A673 (cell line): ENCODE results near the gene COMMD4. TPM values are rescaled to one million over a fixed set of nuclear protein-coding genes. Genes with fewer than 3 reads are reported as not detected.
"Not testable (repeated sequence)": the region's sequence is repeated elsewhere in the genome, so short reads cannot be mapped to it uniquely, and the experiment has no call there.

Experiments used
- BruUV-seq: library from RNA; stranded (reverse); fragments of 400-500 nt; replicated peaks from 2 replicates; lab custom pipeline; 2021; lab: Mats Ljungman, UMichigan
- CTCF ChIA-PET: fragments of 300-600 bp; sonication (Branson Sonifier 250); formaldehyde crosslinking; loops from one replicate; lab custom pipeline; 2022; ENCODE audit warnings: antibody characterized with exemption; lab: Charles Lee
- POLR2A ChIA-PET: fragments of 300-600 bp; sonication (Branson Sonifier 250); formaldehyde crosslinking; loops from one replicate; lab custom pipeline; 2022; ENCODE audit warnings: antibody characterized with exemption; ENCODE audit not compliant: low non-redundant PET; lab: Charles Lee
- DNase-seq: peaks from one replicate; pipeline ENCODE4 v3.0.0-alpha.2; 2015; ENCODE audit warnings: low spot score
- H3K27ac ChIP-seq: fragments of 200-600 bp; sonication (generic); 2 replicates; pipeline ENCODE4 v1.5.1; 2016; ENCODE audit warnings: mixed run types, low read depth, mild to moderate bottlenecking, mixed read lengths, antibody characterized with exemption, low read length; ENCODE audit not compliant: poor library complexity, severe bottlenecking
- H3K27me3 ChIP-seq: fragments of 200-600 bp; sonication (generic); replicated peaks from 2 replicates; pipeline ENCODE4 v1.6.1; 2017; ENCODE audit warnings: mixed run types, low read depth, mild to moderate bottlenecking, mixed read lengths, antibody characterized with exemption, low read length; ENCODE audit not compliant: insufficient read depth, poor library complexity
- H3K36me3 ChIP-seq: fragments of 200-600 bp; sonication (generic); 2 replicates; pipeline ENCODE4 v1.6.1; 2016; ENCODE audit warnings: mixed run types, mild to moderate bottlenecking, mixed read lengths, antibody characterized with exemption, low read length; ENCODE audit not compliant: insufficient read depth, poor library complexity, severe bottlenecking
- H3K4me1 ChIP-seq: fragments of 200-600 bp; sonication (generic); 2 replicates; pipeline ENCODE4 v1.6.1; 2017; ENCODE audit warnings: mixed run types, mild to moderate bottlenecking, mixed read lengths, antibody characterized with exemption, low read length; ENCODE audit not compliant: insufficient read depth, poor library complexity, severe bottlenecking
- H3K4me3 ChIP-seq: fragments of 200-600 bp; sonication (generic); 2 replicates; pipeline ENCODE4 v1.5.1; 2016; ENCODE audit warnings: low read depth, mixed run types, mild to moderate bottlenecking, mixed read lengths, low read length; ENCODE audit not compliant: poor library complexity, severe bottlenecking
- H3K9me3 ChIP-seq: fragments of 200-600 bp; sonication (generic); 2 replicates; pipeline ENCODE4 v1.6.1; 2016; ENCODE audit warnings: mixed run types, low read depth, mild to moderate bottlenecking, mixed read lengths, antibody characterized with exemption, low read length; ENCODE audit not compliant: poor library complexity, severe bottlenecking
- EZH2 ChIP-seq: fragments of 200-600 bp; sonication (generic); IDR thresholded peaks from 2 replicates; pipeline ENCODE4 v1.6.1; 2017; ENCODE audit warnings: borderline replicate concordance, low read depth, mild to moderate bottlenecking, mixed read lengths, antibody characterized with exemption, low read length; ENCODE audit not compliant: poor library complexity, severe bottlenecking
- intact Hi-C: fragments of 100-400 bp; cut with micrococcal nuclease; formaldehyde crosslinking; loops from one replicate; pipeline ENCODE4 v1.10.0; 2022; ENCODE audit not compliant: unreplicated experiment
- total RNA-seq: library from RNA; stranded (reverse); gene quantifications from 2 replicates; pipeline ENCODE4 v1.2.3, GENCODE V29; 2021
- TF ChIP-seq, protein P1 (sequence below): fragments of 300-800, 200-600 bp; sonication (generic); conservative IDR thresholded peaks from 2 replicates; pipeline ENCODE4 v1.5.1; 2017; ENCODE audit warnings: low read depth, mild to moderate bottlenecking, antibody characterized with exemption, low read length, moderate library complexity, mixed read lengths

Gene COMMD4
- total RNA-seq, 1 experiment from 2014 or later: 109 TPM

DNA sequence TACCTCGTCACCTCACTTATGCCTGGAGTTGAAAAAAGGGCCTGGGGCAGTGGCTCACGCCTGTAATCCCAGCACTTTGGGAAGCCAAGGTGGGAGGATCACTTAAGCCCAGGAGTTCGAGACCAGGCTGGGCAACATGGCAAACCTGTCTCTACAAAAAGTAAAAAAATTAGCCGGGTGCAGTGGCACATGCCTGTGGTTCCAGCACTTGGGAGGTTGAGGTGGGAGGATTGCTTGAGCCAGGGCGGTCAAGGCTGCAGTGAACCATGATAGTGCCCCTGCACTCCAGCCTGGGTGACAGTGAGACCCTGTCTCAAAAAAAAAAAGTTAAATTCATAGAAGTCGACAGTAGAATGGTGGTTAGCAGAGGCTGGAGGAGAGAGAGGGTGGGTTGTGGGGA lies 6.4 kb downstream of the COMMD4 start:
- H3K9me3 ChIP-seq: no peaks in the 10 kb centered on the region
- intact Hi-C loops: no loop called here
- no peak overlapping the region for H3K4me3 ChIP-seq
- H3K27me3 ChIP-seq: no peaks in the 10 kb centered on the region
- POLR2A ChIA-PET: no interaction called here
- BruUV-seq: no TSS peak
- TF ChIP-seq EZH2: no peak
- TF ChIP-seq, protein P1, sequence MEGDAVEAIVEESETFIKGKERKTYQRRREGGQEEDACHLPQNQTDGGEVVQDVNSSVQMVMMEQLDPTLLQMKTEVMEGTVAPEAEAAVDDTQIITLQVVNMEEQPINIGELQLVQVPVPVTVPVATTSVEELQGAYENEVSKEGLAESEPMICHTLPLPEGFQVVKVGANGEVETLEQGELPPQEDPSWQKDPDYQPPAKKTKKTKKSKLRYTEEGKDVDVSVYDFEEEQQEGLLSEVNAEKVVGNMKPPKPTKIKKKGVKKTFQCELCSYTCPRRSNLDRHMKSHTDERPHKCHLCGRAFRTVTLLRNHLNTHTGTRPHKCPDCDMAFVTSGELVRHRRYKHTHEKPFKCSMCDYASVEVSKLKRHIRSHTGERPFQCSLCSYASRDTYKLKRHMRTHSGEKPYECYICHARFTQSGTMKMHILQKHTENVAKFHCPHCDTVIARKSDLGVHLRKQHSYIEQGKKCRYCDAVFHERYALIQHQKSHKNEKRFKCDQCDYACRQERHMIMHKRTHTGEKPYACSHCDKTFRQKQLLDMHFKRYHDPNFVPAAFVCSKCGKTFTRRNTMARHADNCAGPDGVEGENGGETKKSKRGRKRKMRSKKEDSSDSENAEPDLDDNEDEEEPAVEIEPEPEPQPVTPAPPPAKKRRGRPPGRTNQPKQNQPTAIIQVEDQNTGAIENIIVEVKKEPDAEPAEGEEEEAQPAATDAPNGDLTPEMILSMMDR: no peak
- CTCF ChIA-PET: no interaction called here
- no peak overlapping the region for H3K27ac ChIP-seq
- no peak for DNase-seq
- no peaks in the 10 kb centered on the region for H3K36me3 ChIP-seq
- peaks cover 4% of the 10 kb centered on the region for H3K4me1 ChIP-seq

DNA sequence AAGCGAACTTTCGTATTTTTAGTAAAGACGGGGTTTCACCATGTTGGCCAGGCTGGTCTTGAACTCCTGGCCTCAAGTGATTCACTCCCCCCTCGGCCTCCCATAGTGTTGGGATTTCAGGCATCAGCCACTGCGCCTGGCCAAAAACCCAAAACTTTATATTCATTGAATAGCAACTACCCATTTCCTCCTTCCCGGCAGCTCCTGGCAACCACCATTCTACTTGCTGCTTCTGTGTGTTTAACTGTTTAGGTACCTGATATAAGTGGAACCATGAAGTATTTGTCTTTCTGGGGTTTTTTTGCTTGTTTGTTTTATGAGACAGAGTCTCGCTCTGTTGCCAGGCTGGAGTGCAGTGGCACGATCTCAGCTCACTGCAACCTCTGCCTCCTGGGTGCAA lies 8.1 kb downstream of the COMMD4 start:
- H3K9me3 ChIP-seq, CTCF ChIA-PET, H3K4me1 ChIP-seq, BruUV-seq, intact Hi-C loops, H3K4me3 ChIP-seq, H3K27ac ChIP-seq, H3K36me3 ChIP-seq, H3K27me3 ChIP-seq, POLR2A ChIA-PET: not testable (repeated sequence)
- DNase-seq: peak; percentile 22

DNA sequence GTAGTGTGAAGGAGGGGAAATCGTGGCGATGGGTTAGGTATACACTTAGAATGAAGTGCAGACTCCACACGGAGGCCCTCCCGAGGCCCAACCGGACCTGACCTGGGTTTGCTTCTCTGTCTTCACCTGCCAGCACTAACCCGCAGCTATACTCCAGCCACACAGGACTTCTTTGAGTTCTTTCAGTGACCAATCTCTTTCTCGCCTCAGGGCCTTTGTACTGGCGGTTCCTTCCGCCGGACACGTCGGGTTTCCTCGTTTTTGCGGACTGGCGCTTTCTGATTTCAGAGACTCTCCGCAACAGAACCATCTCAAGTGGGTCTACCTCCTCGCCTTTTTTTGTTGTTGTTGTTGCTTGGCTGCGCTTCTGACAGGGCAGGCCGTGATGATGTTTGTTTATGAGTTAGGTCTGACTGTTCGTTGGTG lies 10.9 kb downstream of the COMMD4 start, which contains the start of gene NEIL1:
NEIL1 (plus strand) TSS at position 244 of the 426 bp plus-strand sequence. CDS start 1,867 bp downstream, outside the sequence.
- Histone ChIP-seq H3K4me3 (peak within 1 kb of the TSS; percentile 94), H3K27ac (peak within 1 kb of the TSS; percentile 74), H3K36me3 (no peaks in the 10 kb centered on the region), H3K27me3 (no peaks in the 10 kb centered on the region), H3K4me1 (peaks cover 6% of the 10 kb centered on the region), H3K9me3 (no peaks in the 10 kb centered on the region)
- BruUV-seq: no TSS peak
- ChIA-PET POLR2A (no interaction called here), CTCF (no interaction called here)
- intact Hi-C loops: no loop called here
- no peak for DNase-seq
- TF ChIP-seq, protein P1: no peak
- no peak for TF ChIP-seq EZH2
